Fibroblast of skin of abdomen (primary cell): Measurements from ENCODE around the gene EFCAB5.
"Not testable (repeated sequence)": the region's sequence is repeated elsewhere in the genome, so short reads cannot be mapped to it uniquely, and the experiment has no call there.

Experiments used
- DNase-seq: peaks from one replicate; pipeline ENCODE4 v3.0.0-alpha.2; 2013

The EFCAB5 gene

GRCh38 chr17:29935909-29936308 lies 5.5 kb upstream of the EFCAB5 start:
- not testable (repeated sequence) for DNase-seq

GRCh38 chr17:29936724-29937123 lies 4.7 kb upstream of the EFCAB5 start:
- no peak for DNase-seq

GRCh38 chr17:29945281-29945680 lies 3.8 kb downstream of the EFCAB5 start:
- DNase-seq = no peak

- DNase-seq = no peak
Measured at GRCh38 chr17:29948448-29949215, 7.2 kb downstream of the EFCAB5 start.

- no peak for DNase-seq
Measured at GRCh38 chr17:29949696-29950095, 8.3 kb downstream of the EFCAB5 start.

GRCh38 chr17:29954405-29954804 lies 13.0 kb downstream of the EFCAB5 start:
- DNase-seq = no peak

GRCh38 chr17:29956225-29956624 lies 14.8 kb downstream of the EFCAB5 start:
- DNase-seq = no peak

- DNase-seq = not testable (repeated sequence)
Measured at GRCh38 chr17:29957488-29957887, 16.1 kb downstream of the EFCAB5 start.

- DNase-seq = no peak
Measured at GRCh38 chr17:29958947-29959657, 17.7 kb downstream of the EFCAB5 start.

- no peak for DNase-seq
Measured at GRCh38 chr17:29959658-29960337, 18.4 kb downstream of the EFCAB5 start.

- no peak for DNase-seq
Measured at GRCh38 chr17:29962656-29963055, 21.2 kb downstream of the EFCAB5 start.

GRCh38 chr17:29968271-29968670 lies 26.8 kb downstream of the EFCAB5 start:
- no peak for DNase-seq

GRCh38 chr17:29972277-29972676 lies 30.8 kb downstream of the EFCAB5 start:
- DNase-seq = no peak

- no peak for DNase-seq
Measured at GRCh38 chr17:29973005-29973404, 31.6 kb downstream of the EFCAB5 start.

GRCh38 chr17:29977836-29978235 lies 36.4 kb downstream of the EFCAB5 start:
- DNase-seq = peak; percentile 43

- no peak for DNase-seq
Measured at GRCh38 chr17:29980261-29980660, 38.8 kb downstream of the EFCAB5 start.

- DNase-seq = peak; percentile 16
Measured at GRCh38 chr17:29982991-29983653, 41.7 kb downstream of the EFCAB5 start.

GRCh38 chr17:29996458-29996857 lies 55.0 kb downstream of the EFCAB5 start:
- no peak for DNase-seq

GRCh38 chr17:30000001-30000754 lies 58.7 kb downstream of the EFCAB5 start:
- no peak for DNase-seq

- no peak for DNase-seq
Measured at GRCh38 chr17:30000755-30001257, 59.4 kb downstream of the EFCAB5 start.

GRCh38 chr17:30002088-30002487 lies 60.7 kb downstream of the EFCAB5 start:
- DNase-seq = no peak
